ENCODE measurements around the gene SNRPA1. TPM values are rescaled to one million over a fixed set of nuclear protein-coding genes. Genes with fewer than 3 reads are reported as not detected.
A peak's percentile ranks its signal among the peaks of the same experiment; 100 is the strongest.

Gene SNRPA1
- total and polyA plus RNA-seq, 12 donors = 23.8 to 51.4 (median 29.9) TPM

GRCh38 chr15:101266787-101267186 is 28.3 kb downstream of the SNRPA1 start:
- peaks cover 0 to 46% (median 9%) of the 10 kb centered on the region in 9 donors for H3K4me1 ChIP-seq
- ATAC-seq (peak in 2 of 8 donors; percentile 2 to 6), DNase-seq (no peak)
- no peak for TF ChIP-seq CTCF (IDR thresholded peaks at IDR 0.05)
- 68 to 70% methylated on average over 9 of the region's 9 CpGs for WGBS, 2 donors
- intact Hi-C loops (cut with DNase I) = loop anchor here in 3 of 10 donors (10.0 kb wide), 3 partner anchors 342 to 642 kb away; partner anchors contain the start of gene LRRK1 (in 1 of the 3)
- H3K4me3 ChIP-seq = no peak overlapping the region
- peak overlapping the region in 6 of 10 donors; percentile 31 to 70 (median 56) for H3K27ac ChIP-seq
- H3K36me3 ChIP-seq = peaks cover 0 to 35% (median 15%) of the 10 kb centered on the region in 9 donors
- H3K9me3 ChIP-seq = no peaks in the 10 kb centered on the region
- no peaks in the 10 kb centered on the region for H3K27me3 ChIP-seq

GRCh38 chr15:101266034-101266433 is 29.0 kb downstream of the SNRPA1 start:
- WGBS, 2 donors = 63 to 64% methylated on average over 3 of the region's 3 CpGs
- no peak overlapping the region for H3K4me3 ChIP-seq
- intact Hi-C loops (cut with DNase I) = loop anchor here in 3 of 10 donors (10.0 kb wide), 3 partner anchors 341 to 641 kb away; partner anchors contain the start of gene LRRK1 (in 1 of the 3)

GRCh38 chr15:101264911-101265641 is 30.0 kb downstream of the SNRPA1 start:
- intact Hi-C loops (cut with DNase I) = loop anchor here in 3 of 10 donors (10.0 kb wide), 3 partner anchors 340 to 640 kb away; partner anchors contain the start of gene LRRK1 (in 1 of the 3)
- no peak for TF ChIP-seq CTCF (IDR thresholded peaks at IDR 0.05)
- H3K4me1 ChIP-seq = peaks cover 0 to 46% (median 9%) of the 10 kb centered on the region in 9 donors
- H3K9me3 ChIP-seq = no peaks in the 10 kb centered on the region
- DNase-seq = no peak
- peak in 3 of 8 donors; percentile 20 to 32 (median 27) for ATAC-seq
- H3K27me3 ChIP-seq = no peaks in the 10 kb centered on the region
- 78 to 84% methylated on average over 17 of the region's 17 CpGs for WGBS, 2 donors
- H3K36me3 ChIP-seq = peaks cover 0 to 18% (median 0%) of the 10 kb centered on the region in 9 donors
- peak overlapping the region in 2 of 10 donors; percentile 4 to 67 for H3K27ac ChIP-seq
- no peak overlapping the region for H3K4me3 ChIP-seq

More at GRCh38 chr15:101266034-101266433, 29.0 kb downstream of the SNRPA1 start:
- no peaks in the 10 kb centered on the region for H3K27me3 ChIP-seq
- H3K9me3 ChIP-seq = no peaks in the 10 kb centered on the region
- no peak for TF ChIP-seq CTCF (IDR thresholded peaks at IDR 0.05)
- no peak for DNase-seq
- H3K36me3 ChIP-seq = peaks cover 0 to 27% (median 7%) of the 10 kb centered on the region in 9 donors
- peaks cover 0 to 46% (median 9%) of the 10 kb centered on the region in 9 donors for H3K4me1 ChIP-seq
- H3K27ac ChIP-seq = peak overlapping the region in 4 of 10 donors; percentile 2 to 70 (median 32)
- ATAC-seq = no peak

- no peaks in the 10 kb centered on the region for H3K9me3 ChIP-seq
- DNase-seq (no peak), ATAC-seq (no peak)
- H3K36me3 ChIP-seq = peaks cover 0 to 7% (median 0%) of the 10 kb centered on the region in 9 donors
- H3K27me3 ChIP-seq = no peaks in the 10 kb centered on the region
- intact Hi-C loops (cut with DNase I) = loop anchor here in 3 of 10 donors (10.0 kb wide), 3 partner anchors 339 to 639 kb away; partner anchors contain the start of gene LRRK1 (in 1 of the 3)
- WGBS, 2 donors = 94 to 95% methylated on average over 4 of the region's 4 CpGs
- H3K27ac ChIP-seq = peak overlapping the region in 1 of 10 donors; percentile 67
- H3K4me3 ChIP-seq = no peak overlapping the region
- H3K4me1 ChIP-seq = peaks cover 0 to 43% (median 9%) of the 10 kb centered on the region in 9 donors
- no peak for TF ChIP-seq CTCF (IDR thresholded peaks at IDR 0.05)
Measured at GRCh38 chr15:101264011-101264410, 31.0 kb downstream of the SNRPA1 start.
